Stimulated activated naive B cell treated with anti-CD40 and anti-IgM and Interleukin-4, amounts not matched to agents 10 μg/mL and 1 μg/mL and 100 μg/mL, for 72 hours (primary cell): ENCODE measurements around the gene MGLL.
"Not testable (repeated sequence)": the region's sequence is repeated elsewhere in the genome, so short reads cannot be mapped to it uniquely, and the experiment has no call there.

Source experiments
- ATAC-seq, 2 donors: fragments of 150-1000 bp; cut with Tn5 transposase; replicated peaks; 2 replicates each; pipeline ENCODE4 v1.10.0; 2021; ENCODE audit warnings: moderate library complexity in 1 of 2
- DNase-seq: peaks from one replicate; pipeline ENCODE4 v3.0.0; 2021
- H3K27ac Mint-ChIP-seq: one replicate; pipeline ENCODE4 v1.8.0; 2022; ENCODE audit warnings: mild to moderate bottlenecking, mixed read lengths
- H3K27me3 Mint-ChIP-seq, 2 donors: one replicate each; pipeline ENCODE4 v1.8.0; 2022; ENCODE audit warnings: mixed read lengths in 2 of 2
- H3K36me3 Mint-ChIP-seq, 2 donors: one replicate each; pipeline ENCODE4 v1.8.0; 2022; ENCODE audit warnings: mixed read lengths in 2 of 2, mild to moderate bottlenecking in 1 of 2
- H3K4me1 Mint-ChIP-seq, 2 donors: one replicate each; pipeline ENCODE4 v1.8.0; 2022; ENCODE audit warnings: mixed read lengths in 2 of 2, mild to moderate bottlenecking in 1 of 2
- H3K4me3 Mint-ChIP-seq, 2 donors: one replicate each; pipeline ENCODE4 v1.8.0; 2022; ENCODE audit warnings: mild to moderate bottlenecking in 2 of 2, mixed read lengths in 2 of 2, moderate library complexity in 1 of 2
- H3K9me3 Mint-ChIP-seq, 2 donors: one replicate each; pipeline ENCODE4 v1.8.0; 2022; ENCODE audit warnings: mixed read lengths in 2 of 2, mild to moderate bottlenecking in 1 of 2

Gene MGLL

GRCh38 chr3:127667119-127667681, 155.1 kb downstream of the MGLL start:
- Mint-ChIP-seq H3K27me3 (no peaks in the 10 kb centered on the region), H3K27ac (no peak overlapping the region), H3K36me3 (peaks cover 2 to 4% of the 10 kb centered on the region in 2 donors)

DNA sequence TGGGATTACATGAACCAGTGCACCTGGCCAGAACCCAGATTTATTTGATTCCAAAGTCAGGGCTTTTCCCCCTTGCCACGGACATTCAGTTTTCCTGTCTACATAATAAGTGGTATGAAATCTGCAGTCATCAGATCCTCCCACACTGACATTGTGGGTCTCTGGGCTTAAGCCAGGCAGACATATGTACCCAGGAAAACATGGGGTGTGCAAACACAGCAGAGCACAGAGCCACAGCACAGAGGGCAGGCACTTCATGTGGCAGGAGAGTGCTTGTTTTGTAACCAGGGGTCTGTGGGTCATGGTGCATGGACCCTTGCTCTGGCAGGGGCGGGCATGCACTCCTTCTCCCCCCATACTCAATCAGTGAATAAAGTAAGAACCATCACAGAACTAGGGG, 155.6 kb downstream of the MGLL start:
- Mint-ChIP-seq H3K27ac (no peak overlapping the region), H3K4me3 (no peak overlapping the region), H3K36me3 (no peaks in the 10 kb centered on the region), H3K9me3 (no peaks in the 10 kb centered on the region), H3K4me1 (peaks cover 7 to 12% of the 10 kb centered on the region in 2 donors), H3K27me3 (no peaks in the 10 kb centered on the region)
- ATAC-seq (no peak), DNase-seq (no peak)

More at GRCh38 chr3:127667119-127667681, 155.1 kb downstream of the MGLL start:
- ATAC-seq (no peak), DNase-seq (no peak)
- Mint-ChIP-seq H3K9me3 (no peaks in the 10 kb centered on the region), H3K4me1 (peaks cover 9 to 16% of the 10 kb centered on the region in 2 donors), H3K4me3 (no peak overlapping the region)

DNA sequence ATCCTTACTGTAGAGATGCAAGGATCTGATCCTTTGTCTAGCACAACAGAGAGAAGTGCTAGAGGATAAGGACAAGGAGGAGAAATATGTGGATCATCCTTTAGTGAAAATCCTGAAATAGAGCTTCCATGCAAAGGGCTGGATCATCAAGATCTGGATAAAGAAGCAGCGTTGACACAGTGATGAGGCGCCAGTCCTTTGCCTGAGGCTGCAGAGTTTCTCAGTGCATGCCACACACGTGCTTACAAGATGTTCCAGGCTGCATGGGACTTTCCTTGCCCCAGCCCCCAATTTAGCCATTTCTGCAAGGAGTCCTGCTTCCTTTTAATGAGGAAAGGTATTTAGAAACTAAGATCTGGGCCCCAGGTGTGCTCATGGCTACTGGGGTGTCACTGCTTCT, 156.7 kb downstream of the MGLL start:
- Mint-ChIP-seq H3K9me3 (no peaks in the 10 kb centered on the region), H3K36me3 (no peaks in the 10 kb centered on the region), H3K4me3 (no peak overlapping the region), H3K27ac (no peak overlapping the region), H3K27me3 (no peaks in the 10 kb centered on the region), H3K4me1 (peaks cover 0 to under 1% of the 10 kb centered on the region in 2 donors)
- ATAC-seq (no peak), DNase-seq (no peak)

DNA sequence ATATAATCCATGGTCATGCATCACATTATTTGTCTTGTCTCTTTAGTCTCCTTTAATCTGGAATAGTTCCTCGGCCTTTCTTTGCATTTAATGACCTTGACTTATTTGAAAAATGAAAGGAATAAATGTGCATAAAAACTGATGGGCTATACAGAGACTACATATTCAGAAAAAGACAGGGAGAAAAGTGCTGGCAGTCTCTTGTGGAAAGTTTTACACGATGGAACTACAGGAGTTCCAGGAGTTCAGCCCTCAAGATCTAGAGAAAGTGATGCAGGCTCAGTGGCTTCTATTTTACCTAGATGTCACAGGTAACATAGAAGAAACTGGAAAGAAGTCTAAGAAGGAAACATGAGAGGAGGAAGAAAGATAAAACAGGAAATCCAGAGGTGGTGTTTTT, 157.2 kb downstream of the MGLL start:
- ATAC-seq, result no peak
- Mint-ChIP-seq H3K27ac (no peak overlapping the region), H3K4me3 (no peak overlapping the region), H3K27me3 (peaks cover 0 to 3% of the 10 kb centered on the region in 2 donors), H3K36me3 (peaks cover 0 to 1% of the 10 kb centered on the region in 2 donors), H3K9me3 (no peaks in the 10 kb centered on the region), H3K4me1 (no peaks in the 10 kb centered on the region)
- DNase-seq, result no peak

- Mint-ChIP-seq H3K27me3 (peaks cover 0 to 4% of the 10 kb centered on the region in 2 donors), H3K9me3 (no peaks in the 10 kb centered on the region)
These were observed 159.2 kb downstream of the MGLL start for GRCh38 chr3:127663151-127663550.

GRCh38 chr3:127662001-127662469, 160.3 kb downstream of the MGLL start:
- Mint-ChIP-seq H3K4me1 (no peaks in the 10 kb centered on the region), H3K9me3 (no peaks in the 10 kb centered on the region), H3K27ac (no peak overlapping the region), H3K4me3 (no peak overlapping the region), H3K27me3 (peaks cover 0 to 4% of the 10 kb centered on the region in 2 donors), H3K36me3 (peaks cover 0 to 1% of the 10 kb centered on the region in 2 donors)
- ATAC-seq (no peak), DNase-seq (no peak)

More at GRCh38 chr3:127663151-127663550, 159.2 kb downstream of the MGLL start:
- DNase-seq (no peak), ATAC-seq (no peak)
- Mint-ChIP-seq H3K4me3 (no peak overlapping the region), H3K27ac (no peak overlapping the region), H3K36me3 (peaks cover 0 to 1% of the 10 kb centered on the region in 2 donors), H3K4me1 (no peaks in the 10 kb centered on the region)

- no peak for DNase-seq
- ATAC-seq, result no peak
- Mint-ChIP-seq H3K9me3 (no peaks in the 10 kb centered on the region), H3K27me3 (peaks cover 0 to 4% of the 10 kb centered on the region in 2 donors), H3K36me3 (peaks cover 0 to 1% of the 10 kb centered on the region in 2 donors), H3K4me1 (no peaks in the 10 kb centered on the region), H3K4me3 (no peak overlapping the region), H3K27ac (no peak overlapping the region)
These were observed 160.7 kb downstream of the MGLL start for GRCh38 chr3:127661600-127661999.

GRCh38 chr3:127660621-127661251, 161.6 kb downstream of the MGLL start:
- Mint-ChIP-seq H3K4me1 (no peaks in the 10 kb centered on the region), H3K27ac (no peak overlapping the region)

GRCh38 chr3:127658234-127658633, 164.1 kb downstream of the MGLL start:
- ATAC-seq (no peak), DNase-seq (no peak)
- Mint-ChIP-seq H3K27me3 (peaks cover 0 to 4% of the 10 kb centered on the region in 2 donors), H3K9me3 (no peaks in the 10 kb centered on the region), H3K27ac (no peak overlapping the region), H3K36me3 (peaks cover 0 to 1% of the 10 kb centered on the region in 2 donors), H3K4me1 (no peaks in the 10 kb centered on the region), H3K4me3 (no peak overlapping the region)

More at GRCh38 chr3:127660621-127661251, 161.6 kb downstream of the MGLL start:
- peaks cover 0 to 4% of the 10 kb centered on the region in 2 donors for H3K27me3 Mint-ChIP-seq
- H3K4me3 Mint-ChIP-seq, result no peak overlapping the region
- no peak for DNase-seq
- no peak for ATAC-seq
- peaks cover 0 to 1% of the 10 kb centered on the region in 2 donors for H3K36me3 Mint-ChIP-seq
- H3K9me3 Mint-ChIP-seq, result no peaks in the 10 kb centered on the region

- ATAC-seq (no peak), DNase-seq (no peak)
- H3K27me3 Mint-ChIP-seq, result peaks cover 0 to 4% of the 10 kb centered on the region in 2 donors
- peaks cover 0 to 5% of the 10 kb centered on the region in 2 donors for H3K4me1 Mint-ChIP-seq
- H3K36me3 Mint-ChIP-seq, result peaks cover 0 to 1% of the 10 kb centered on the region in 2 donors
- no peak overlapping the region for H3K4me3 Mint-ChIP-seq
- H3K27ac Mint-ChIP-seq, result no peak overlapping the region
- H3K9me3 Mint-ChIP-seq, result no peaks in the 10 kb centered on the region
These were observed 165.4 kb downstream of the MGLL start for GRCh38 chr3:127656906-127657305.

- ATAC-seq (no peak), DNase-seq (no peak)
- H3K36me3 Mint-ChIP-seq, result peaks cover 0 to 1% of the 10 kb centered on the region in 2 donors
- H3K4me3 Mint-ChIP-seq, result no peak overlapping the region
- no peaks in the 10 kb centered on the region for H3K9me3 Mint-ChIP-seq
- peak overlapping the region; percentile 38 for H3K27ac Mint-ChIP-seq
- peaks cover 0 to 5% of the 10 kb centered on the region in 2 donors for H3K4me1 Mint-ChIP-seq
- peaks cover 0 to 4% of the 10 kb centered on the region in 2 donors for H3K27me3 Mint-ChIP-seq
These were observed 166.7 kb downstream of the MGLL start for GRCh38 chr3:127655641-127656040.

GRCh38 chr3:127654993-127655392, 167.3 kb downstream of the MGLL start:
- not testable (repeated sequence) for H3K9me3 Mint-ChIP-seq, ATAC-seq, H3K4me3 Mint-ChIP-seq, H3K27ac Mint-ChIP-seq, DNase-seq, H3K27me3 Mint-ChIP-seq, H3K36me3 Mint-ChIP-seq, H3K4me1 Mint-ChIP-seq

DNA sequence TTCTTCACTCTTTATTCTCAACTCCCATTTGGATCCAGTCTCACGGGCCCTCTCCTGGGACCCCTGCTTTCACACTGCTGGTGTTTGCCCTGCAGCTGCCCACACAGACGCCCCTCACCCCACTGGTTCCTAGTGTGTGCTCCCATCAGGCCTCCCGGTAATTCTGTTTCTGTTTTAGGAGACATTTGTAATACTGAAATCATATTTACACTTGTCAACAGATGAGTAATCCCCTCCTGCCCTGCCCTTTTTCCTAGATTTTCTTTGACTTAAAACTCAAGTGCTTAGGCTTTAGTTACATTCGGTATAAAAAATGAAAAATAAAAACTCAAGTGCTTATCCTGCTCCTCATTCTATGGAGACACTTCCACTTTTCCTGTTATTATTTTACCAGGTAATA, 167.9 kb downstream of the MGLL start:
- no peak overlapping the region for H3K27ac Mint-ChIP-seq
- ATAC-seq, result no peak
- no peaks in the 10 kb centered on the region for H3K27me3 Mint-ChIP-seq
- no peak overlapping the region for H3K4me3 Mint-ChIP-seq
- peaks cover 0 to 5% of the 10 kb centered on the region in 2 donors for H3K4me1 Mint-ChIP-seq
- no peak for DNase-seq
- H3K9me3 Mint-ChIP-seq, result no peaks in the 10 kb centered on the region
- no peaks in the 10 kb centered on the region for H3K36me3 Mint-ChIP-seq

- no peaks in the 10 kb centered on the region for H3K9me3 Mint-ChIP-seq
- peak; percentile 69 to 88 for ATAC-seq
- no peak overlapping the region for H3K4me3 Mint-ChIP-seq
- no peaks in the 10 kb centered on the region for H3K27me3 Mint-ChIP-seq
- peak; percentile 12 for DNase-seq
- no peaks in the 10 kb centered on the region for H3K36me3 Mint-ChIP-seq
- peak overlapping the region; percentile 56 for H3K27ac Mint-ChIP-seq
- peaks cover 0 to 5% of the 10 kb centered on the region in 2 donors for H3K4me1 Mint-ChIP-seq
These were observed 169.9 kb downstream of the MGLL start for GRCh38 chr3:127652246-127652995.
